Neuronal stem cell (in vitro differentiated cells): ENCODE results near the gene DNASE2B.

Experiments used
- DNase-seq: peaks from one replicate; pipeline ENCODE4 v3.0.0-alpha.2; 2013; ENCODE audit warnings: low spot score
- H2AFZ ChIP-seq: one replicate; pipeline ENCODE4 v1.6.1; 2013; ENCODE audit warnings: mild to moderate bottlenecking, low read length, inconsistent platforms
- H2AK5ac ChIP-seq: 2 replicates; pipeline ENCODE4 v1.6.1; 2013; ENCODE audit warnings: low read depth, mild to moderate bottlenecking, inconsistent platforms, low read length, moderate library complexity, mixed read lengths
- H2BK120ac ChIP-seq: 2 replicates; pipeline ENCODE4 v1.6.1; 2013; ENCODE audit warnings: low read depth, mild to moderate bottlenecking, inconsistent platforms, low read length, moderate library complexity, mixed read lengths
- H2BK12ac ChIP-seq: one replicate; pipeline ENCODE4 v1.6.1; 2013; ENCODE audit warnings: low read length, inconsistent platforms
- H2BK15ac ChIP-seq: 2 replicates; pipeline ENCODE4 v1.6.1; 2013; ENCODE audit warnings: mild to moderate bottlenecking, low read length, inconsistent platforms, mixed read lengths
- H2BK5ac ChIP-seq: one replicate; pipeline ENCODE4 v1.6.1; 2013; ENCODE audit warnings: inconsistent platforms, mild to moderate bottlenecking, low read length, moderate library complexity
- H3K14ac ChIP-seq: one replicate; pipeline ENCODE4 v1.6.1; 2013; ENCODE audit warnings: low read length, inconsistent platforms
- H3K18ac ChIP-seq: 2 replicates; pipeline ENCODE4 v1.6.1; 2013; ENCODE audit warnings: low read length, inconsistent platforms
- H3K23ac ChIP-seq: 2 replicates; pipeline ENCODE4 v1.6.1; 2013; ENCODE audit warnings: low read depth, mild to moderate bottlenecking, mixed read lengths, low read length, inconsistent platforms; ENCODE audit not compliant: poor library complexity
- H3K27ac ChIP-seq: replicated peaks from 3 replicates; pipeline ENCODE4 v1.5.1; 2013; ENCODE audit warnings: low read length, inconsistent platforms
- H3K27me3 ChIP-seq, 3 experiments: 2 replicates each; pipeline ENCODE4 v1.6.1; 2013; ENCODE audit warnings: low read length in 3 of 3, mild to moderate bottlenecking in 2 of 3, inconsistent platforms in 1 of 3, low read depth in 1 of 3, mixed read lengths in 1 of 3, moderate library complexity in 1 of 3; ENCODE audit not compliant: control insufficient read depth in 3 of 3, insufficient read depth in 3 of 3
- H3K36me3 ChIP-seq, 2 donors: replicated peaks in 1 of 2; 2 replicates each; pipeline ENCODE4 v1.6.1; 2013; ENCODE audit warnings: low read length in 2 of 2; ENCODE audit not compliant: control insufficient read depth in 2 of 2, insufficient read depth in 2 of 2
- H3K4ac ChIP-seq: 2 replicates; pipeline ENCODE4 v1.6.1; 2013; ENCODE audit warnings: inconsistent platforms, mild to moderate bottlenecking, low read length, moderate library complexity
- H3K4me1 ChIP-seq, 2 donors: 1 replicate in 1 of 2; 2 replicates in 1 of 2; pipeline ENCODE4 v1.6.1; 2013; ENCODE audit warnings: low read length in 2 of 2, low read depth in 1 of 2; ENCODE audit not compliant: control insufficient read depth in 2 of 2, insufficient read depth in 1 of 2
- H3K4me2 ChIP-seq: one replicate; pipeline ENCODE4 v1.6.1; 2013; ENCODE audit warnings: mild to moderate bottlenecking, low read length, inconsistent platforms; ENCODE audit not compliant: insufficient read depth, poor library complexity, severe bottlenecking
- H3K4me3 ChIP-seq, 2 donors: 2 replicates each; pipeline ENCODE4 v1.5.1; 2013; ENCODE audit warnings: low read length in 2 of 2, mild to moderate bottlenecking in 2 of 2, inconsistent platforms in 1 of 2, moderate library complexity in 1 of 2
- H3K79me1 ChIP-seq: one replicate; pipeline ENCODE4 v1.6.1; 2013; ENCODE audit warnings: low read depth, mild to moderate bottlenecking, inconsistent platforms, low read length, moderate library complexity
- H3K9ac ChIP-seq: one replicate; pipeline ENCODE4 v1.6.1; 2013; ENCODE audit warnings: mild to moderate bottlenecking, low read depth, low read length, inconsistent platforms; ENCODE audit not compliant: poor library complexity
- H3K9me3 ChIP-seq, 2 donors: replicated peaks in 1 of 2; 2 replicates each; pipeline versions ENCODE3 to v1.6.1; 2013; ENCODE audit warnings: low read length in 2 of 2, mild to moderate bottlenecking in 2 of 2, inconsistent platforms in 1 of 2, low read depth in 1 of 2, mixed read lengths in 1 of 2, moderate library complexity in 1 of 2; ENCODE audit not compliant: control insufficient read depth in 2 of 2, insufficient read depth in 1 of 2
- H4K8ac ChIP-seq: one replicate; pipeline ENCODE4 v1.6.1; 2013; ENCODE audit warnings: low read depth, mild to moderate bottlenecking, inconsistent platforms, low read length, moderate library complexity
- H4K91ac ChIP-seq: one replicate; pipeline ENCODE4 v1.6.1; 2013; ENCODE audit warnings: low read length, low read depth, mild to moderate bottlenecking, inconsistent platforms; ENCODE audit not compliant: poor library complexity
- WGBS, 2 donors: extraction: QIAGEN DNeasy Blood & Tissue Kit; methylation state at CpG; one replicate each; pipeline ENCODE4 v1.1.7; 2013; ENCODE audit warnings: missing lambda C conversion rate in 2 of 2, mixed read lengths in 1 of 2; ENCODE audit not compliant: insufficient read length in 2 of 2, insufficient replicate concordance in 1 of 2; ENCODE audit errors: extremely low coverage in 2 of 2; 5-methylcytosine and 5-hydroxymethylcytosine counted together

The DNASE2B gene

GRCh38 chr1:84368441-84368840, 29.8 kb upstream of the DNASE2B start:
- Histone ChIP-seq H2AFZ (no peak overlapping the region), H3K36me3 (no peaks in the 10 kb centered on the region), H2BK5ac (no peak overlapping the region), H3K27me3 (no peaks in the 10 kb centered on the region), H3K4me1 (peaks cover 0 to 5% of the 10 kb centered on the region in 2 donors), H2BK12ac (no peak overlapping the region), H3K27ac (no peak overlapping the region), H3K9ac (no peak overlapping the region), H3K23ac (no peak overlapping the region), H3K4me3 (no peak overlapping the region), H3K18ac (no peak overlapping the region), H2AK5ac (no peak overlapping the region), H4K8ac (no peak overlapping the region), H3K79me1 (no peaks in the 10 kb centered on the region), H3K14ac (no peak overlapping the region), H3K4me2 (no peak overlapping the region), H3K4ac (no peak overlapping the region), H3K9me3 (peaks cover 0 to 2% of the 10 kb centered on the region in 2 donors), H2BK15ac (no peak overlapping the region), H2BK120ac (no peak overlapping the region), H4K91ac (no peak overlapping the region)
- DNase-seq, result no peak
- WGBS, 2 donors, result no CpG with 5 or more reads among the region's 5 CpGs

GRCh38 chr1:84370266-84370665, 28.0 kb upstream of the DNASE2B start:
- Histone ChIP-seq H3K79me1 (no peaks in the 10 kb centered on the region), H3K14ac (no peak overlapping the region), H3K4me1 (peaks cover 0 to 5% of the 10 kb centered on the region in 2 donors), H3K9me3 (peaks cover 0 to 2% of the 10 kb centered on the region in 2 donors), H3K23ac (no peak overlapping the region), H2BK120ac (no peak overlapping the region), H4K8ac (no peak overlapping the region), H3K4me3 (no peak overlapping the region), H3K27ac (no peak overlapping the region), H2AFZ (no peak overlapping the region), H3K4me2 (no peak overlapping the region), H3K9ac (no peak overlapping the region), H2BK12ac (no peak overlapping the region), H3K4ac (no peak overlapping the region), H3K36me3 (no peaks in the 10 kb centered on the region), H2BK15ac (no peak overlapping the region), H2BK5ac (no peak overlapping the region), H2AK5ac (no peak overlapping the region), H3K18ac (no peak overlapping the region), H4K91ac (no peak overlapping the region), H3K27me3 (no peaks in the 10 kb centered on the region)
- WGBS, 2 donors, result no CpG with 5 or more reads among the region's 1 CpG
- no peak for DNase-seq

GRCh38 chr1:84370831-84371394, 27.4 kb upstream of the DNASE2B start:
- DNase-seq, result no peak

GRCh38 chr1:84373436-84374141, 24.7 kb upstream of the DNASE2B start:
- Histone ChIP-seq H2BK15ac (no peak overlapping the region), H3K9me3 (no peaks in the 10 kb centered on the region), H3K18ac (no peak overlapping the region), H4K91ac (no peak overlapping the region), H3K36me3 (no peaks in the 10 kb centered on the region), H4K8ac (no peak overlapping the region), H3K27me3 (no peaks in the 10 kb centered on the region), H2BK5ac (no peak overlapping the region), H2BK120ac (no peak overlapping the region), H2BK12ac (no peak overlapping the region), H3K4me1 (peaks cover 0 to 2% of the 10 kb centered on the region in 2 donors), H3K14ac (no peak overlapping the region), H2AK5ac (no peak overlapping the region), H2AFZ (no peak overlapping the region), H3K27ac (no peak overlapping the region), H3K4me3 (no peak overlapping the region), H3K9ac (no peak overlapping the region), H3K4ac (no peak overlapping the region), H3K4me2 (no peak overlapping the region), H3K79me1 (no peaks in the 10 kb centered on the region), H3K23ac (no peak overlapping the region)
- no CpG with 5 or more reads among the region's 2 CpGs for WGBS, 2 donors
- DNase-seq, result no peak

More at GRCh38 chr1:84370831-84371394, 27.4 kb upstream of the DNASE2B start:
- no peak overlapping the region for H3K27ac ChIP-seq
- H2BK120ac ChIP-seq, result no peak overlapping the region
- no peaks in the 10 kb centered on the region for H3K36me3 ChIP-seq
- no peak overlapping the region for H2BK15ac ChIP-seq
- H3K14ac ChIP-seq, result no peak overlapping the region
- H3K4me1 ChIP-seq, result peaks cover 0 to 2% of the 10 kb centered on the region in 2 donors
- no CpG with 5 or more reads among the region's 4 CpGs for WGBS, 2 donors
- H2BK12ac ChIP-seq, result no peak overlapping the region
- no peak overlapping the region for H3K4ac ChIP-seq
- no peak overlapping the region for H2AFZ ChIP-seq
- H4K91ac ChIP-seq, result no peak overlapping the region
- H3K18ac ChIP-seq, result no peak overlapping the region
- no peak overlapping the region for H2BK5ac ChIP-seq
- H3K23ac ChIP-seq, result no peak overlapping the region
- H3K4me3 ChIP-seq, result no peak overlapping the region
- H4K8ac ChIP-seq, result no peak overlapping the region
- H3K4me2 ChIP-seq, result no peak overlapping the region
- no peak overlapping the region for H2AK5ac ChIP-seq
- no peak overlapping the region for H3K9ac ChIP-seq
- no peaks in the 10 kb centered on the region for H3K27me3 ChIP-seq
- peaks cover 0 to 2% of the 10 kb centered on the region in 2 donors for H3K9me3 ChIP-seq
- H3K79me1 ChIP-seq, result no peaks in the 10 kb centered on the region
